WTC11 (cell line): ENCODE measurements around the gene SNAP25. TPM values are rescaled to one million over a fixed set of nuclear protein-coding genes. Genes with fewer than 3 reads are reported as not detected.

ENCODE experiments used
- ATAC-seq: fragments of 200-7000 bp; cut with Tn5 transposase; 2 replicates; pipeline ENCODE4 v1.10.0; 2021; ENCODE audit warnings: mild to moderate bottlenecking, moderate library complexity
- CTCF ChIA-PET: fragments of 300-600 bp; sonication (Branson Sonifier 250); formaldehyde crosslinking; loops from one replicate; lab custom pipeline; 2021; ENCODE audit warnings: antibody characterized with exemption; lab: Charles Lee
- POLR2A ChIA-PET: fragments of 350-600 bp; sonication (Branson Sonifier 250); formaldehyde crosslinking; loops from one replicate; lab custom pipeline; 2021; ENCODE audit warnings: antibody characterized with exemption; lab: Charles Lee
- DNase-seq: peaks from one replicate; pipeline ENCODE4 v3.0.0; 2021; ENCODE audit warnings: low spot score
- H3K27ac Mint-ChIP-seq: 2 replicates; pipeline ENCODE4 v1.8.0; 2021; ENCODE audit warnings: mixed read lengths
- H3K27me3 Mint-ChIP-seq: 2 replicates; pipeline ENCODE4 v1.8.0; 2021; ENCODE audit warnings: low read depth, mild to moderate bottlenecking, moderate library complexity, mixed read lengths
- H3K36me3 Mint-ChIP-seq: 2 replicates; pipeline ENCODE4 v1.8.0; 2021; ENCODE audit warnings: mixed read lengths
- H3K4me1 Mint-ChIP-seq: 2 replicates; pipeline ENCODE4 v1.8.0; 2022; ENCODE audit warnings: mixed read lengths
- H3K4me3 Mint-ChIP-seq: 2 replicates; pipeline ENCODE4 v1.8.0; 2021; ENCODE audit warnings: mild to moderate bottlenecking, moderate library complexity, mixed read lengths
- H3K9me3 Mint-ChIP-seq: 2 replicates; pipeline ENCODE4 v1.8.0; 2021; ENCODE audit warnings: mixed read lengths
- ATF1 ChIP-seq: sonication (generic); formaldehyde crosslinking; IDR thresholded peaks from 2 replicates; pipeline ENCODE4 v1.8.1; 2023; ENCODE audit warnings: mild to moderate bottlenecking, moderate library complexity, missing genetic modification reagents
- CBFB ChIP-seq: sonication (generic); formaldehyde crosslinking; IDR thresholded peaks from 2 replicates; pipeline ENCODE4 v1.8.1; 2022; ENCODE audit warnings: mild to moderate bottlenecking, low read depth, missing genetic modification reagents
- CREB1 ChIP-seq: sonication (generic); formaldehyde crosslinking; IDR thresholded peaks from 2 replicates; pipeline ENCODE4 v1.8.0; 2023; ENCODE audit warnings: mild to moderate bottlenecking, missing genetic modification reagents
- CREM ChIP-seq: sonication (generic); formaldehyde crosslinking; IDR thresholded peaks from 2 replicates; pipeline ENCODE4 v1.8.1; 2022; ENCODE audit warnings: mild to moderate bottlenecking, missing genetic modification reagents, moderate library complexity
- E2F4 ChIP-seq: sonication (generic); formaldehyde crosslinking; IDR thresholded peaks from 2 replicates; pipeline ENCODE4 v1.8.1; 2022; ENCODE audit warnings: low read depth, mild to moderate bottlenecking, moderate library complexity, missing genetic modification reagents, borderline replicate concordance
- ESRRA ChIP-seq: sonication (generic); formaldehyde crosslinking; IDR thresholded peaks from 2 replicates; pipeline ENCODE4 v1.8.1; 2022; ENCODE audit warnings: mild to moderate bottlenecking, missing genetic modification reagents, borderline replicate concordance
- FOXJ3 ChIP-seq: sonication (generic); formaldehyde crosslinking; IDR thresholded peaks from 2 replicates; pipeline ENCODE4 v1.9.0; 2021; ENCODE audit warnings: missing genetic modification reagents, mild to moderate bottlenecking, borderline replicate concordance
- FOXP4 ChIP-seq: sonication (generic); formaldehyde crosslinking; IDR thresholded peaks from 2 replicates; pipeline ENCODE4 v1.8.0; 2022; ENCODE audit warnings: mild to moderate bottlenecking, missing genetic modification reagents
- GABPB1 ChIP-seq: sonication (generic); formaldehyde crosslinking; IDR thresholded peaks from 2 replicates; pipeline ENCODE4 v1.8.1; 2023; ENCODE audit warnings: mild to moderate bottlenecking, missing genetic modification reagents
- GTF2I ChIP-seq: fragments of 250-450 bp; sonication (Bioruptor Pico); conservative IDR thresholded peaks from 2 replicates; pipeline ENCODE4 v1.4.0; 2021; ENCODE audit warnings: mild to moderate bottlenecking
- HMGA2 ChIP-seq: fragments of 250-450 bp; sonication (Bioruptor Pico); IDR thresholded peaks from 2 replicates; pipeline ENCODE4 v1.4.0; 2021; ENCODE audit warnings: mild to moderate bottlenecking, moderate library complexity
- JAZF1 ChIP-seq: fragments of 250-450 bp; sonication (Bioruptor Pico); IDR thresholded peaks from 2 replicates; pipeline ENCODE4 v1.9.0; 2021; ENCODE audit warnings: moderate library complexity, mild to moderate bottlenecking, inconsistent platforms
- KAT7 ChIP-seq: sonication (generic); formaldehyde crosslinking; IDR thresholded peaks from 2 replicates; pipeline ENCODE4 v1.8.1; 2023; ENCODE audit warnings: missing genetic modification reagents, mild to moderate bottlenecking, borderline replicate concordance
- MXD4 ChIP-seq: fragments of 250-450 bp; sonication (Bioruptor Pico); IDR thresholded peaks from 2 replicates; pipeline ENCODE4 v1.8.0; 2021; ENCODE audit warnings: mild to moderate bottlenecking, moderate library complexity, borderline replicate concordance
- NFATC4 ChIP-seq: fragments of 250-450 bp; sonication (Bioruptor Pico); IDR thresholded peaks from 2 replicates; pipeline ENCODE4 v1.9.0; 2021; ENCODE audit warnings: mild to moderate bottlenecking
- NR2C2 ChIP-seq: sonication (generic); formaldehyde crosslinking; IDR thresholded peaks from 2 replicates; pipeline ENCODE4 v1.8.0; 2022; ENCODE audit warnings: mild to moderate bottlenecking, missing genetic modification reagents
- PRDM15 ChIP-seq: sonication (generic); formaldehyde crosslinking; IDR thresholded peaks from 2 replicates; pipeline ENCODE4 v1.8.0; 2022; ENCODE audit warnings: missing genetic modification reagents
- PRRX2 ChIP-seq: fragments of 250-450 bp; sonication (Bioruptor Pico); IDR thresholded peaks from 2 replicates; pipeline ENCODE4 v1.8.0; 2021; ENCODE audit warnings: mild to moderate bottlenecking
- RELA ChIP-seq: sonication (generic); formaldehyde crosslinking; IDR thresholded peaks from 2 replicates; pipeline ENCODE4 v1.8.1; 2022; ENCODE audit warnings: missing genetic modification reagents, mild to moderate bottlenecking, borderline replicate concordance
- USF2 ChIP-seq: sonication (generic); formaldehyde crosslinking; IDR thresholded peaks from 2 replicates; pipeline ENCODE4 v1.8.1; 2023; ENCODE audit warnings: mild to moderate bottlenecking, missing genetic modification reagents, moderate library complexity
- ZBTB21 ChIP-seq: sonication (generic); formaldehyde crosslinking; IDR thresholded peaks from 2 replicates; pipeline ENCODE4 v1.8.1; 2023; ENCODE audit warnings: mild to moderate bottlenecking, missing genetic modification reagents, borderline replicate concordance
- ZMAT4 ChIP-seq: fragments of 250-450 bp; sonication (Bioruptor Pico); IDR thresholded peaks from 2 replicates; pipeline ENCODE4 v1.9.0; 2021; ENCODE audit warnings: mild to moderate bottlenecking
- ZNF138 ChIP-seq: sonication (generic); formaldehyde crosslinking; conservative IDR thresholded peaks from 2 replicates; pipeline ENCODE4 v1.8.1; 2022; ENCODE audit warnings: mild to moderate bottlenecking, moderate library complexity, missing genetic modification reagents
- ZNF263 ChIP-seq: sonication (generic); formaldehyde crosslinking; IDR thresholded peaks from 2 replicates; pipeline ENCODE4 v1.8.1; 2022; ENCODE audit warnings: low read depth, mild to moderate bottlenecking, moderate library complexity, missing genetic modification reagents
- total RNA-seq: library from RNA; stranded (reverse); gene quantifications from 3 replicates; pipeline ENCODE4 v1.2.3, GENCODE V29; 2021

SNAP25 gene
- total RNA-seq, 1 experiment from 2014 or later: 0.72 TPM

GRCh38 chr20:10228330-10228729 lies 9.7 kb downstream of the SNAP25 start:
- no peak for DNase-seq
- no peak overlapping the region for H3K4me3 Mint-ChIP-seq
- H3K4me1 Mint-ChIP-seq: peaks cover 26% of the 10 kb centered on the region
- no peak for TF ChIP-seq GABPB1
- no peak for TF ChIP-seq CREB1 (CRISPR knock-in tag)
- no peak for TF ChIP-seq PRDM15
- no peak for TF ChIP-seq ZBTB21
- TF ChIP-seq CBFB: no peak
- no peak for TF ChIP-seq ZNF263
- TF ChIP-seq, all 79 proteins: peak for 0
- no peak for ATAC-seq
- ChIA-PET CTCF (no interaction called here), POLR2A (no interaction called here)
- no peaks in the 10 kb centered on the region for H3K36me3 Mint-ChIP-seq
- no peaks in the 10 kb centered on the region for H3K27me3 Mint-ChIP-seq
- H3K27ac Mint-ChIP-seq: no peak overlapping the region
- H3K9me3 Mint-ChIP-seq: no peaks in the 10 kb centered on the region

- Mint-ChIP-seq H3K4me1 (peaks cover 13% of the 10 kb centered on the region), H3K4me3 (no peak overlapping the region), H3K36me3 (no peaks in the 10 kb centered on the region), H3K27me3 (no peaks in the 10 kb centered on the region), H3K9me3 (no peaks in the 10 kb centered on the region), H3K27ac (no peak overlapping the region)
- POLR2A ChIA-PET: no interaction called here
- CTCF ChIA-PET: no interaction called here
- no peak for TF ChIP-seq MXD4 (CRISPR knock-in tag)
- no peak for TF ChIP-seq HMGA2
- no peak for TF ChIP-seq CREB1 (CRISPR knock-in tag)
- TF ChIP-seq JAZF1: no peak
- TF ChIP-seq KAT7 (CRISPR knock-in tag): no peak
- no peak for TF ChIP-seq PRRX2 (CRISPR knock-in tag)
- TF ChIP-seq CBFB: no peak
- TF ChIP-seq ATF1 (CRISPR knock-in tag): no peak
- TF ChIP-seq NR2C2 (CRISPR knock-in tag): no peak
- TF ChIP-seq FOXP4 (CRISPR knock-in tag): no peak
- no peak for TF ChIP-seq ZMAT4 (CRISPR knock-in tag)
- no peak for TF ChIP-seq ESRRA
- no peak for TF ChIP-seq RELA (CRISPR knock-in tag)
- no peak for ATAC-seq
- DNase-seq: no peak
Observed at GRCh38 chr20:10231290-10231689, 12.7 kb downstream of the SNAP25 start.

- ChIA-PET CTCF (interaction anchor here (0.6 to 1.2 kb wide), 4 partner anchors 11 to 189 kb away, joined by 3 read pairs; no protein-coding TSS in a partner anchor), POLR2A (no interaction called here)
- TF ChIP-seq ZNF138 (CRISPR knock-in tag) (no peak), USF2 (CRISPR knock-in tag) (no peak), E2F4 (no peak), CREM (no peak), ZMAT4 (CRISPR knock-in tag) (no peak), GABPB1 (no peak), FOXJ3 (CRISPR knock-in tag) (no peak), GTF2I (CRISPR knock-in tag) (no peak), NR2C2 (CRISPR knock-in tag) (no peak), NFATC4 (no peak)
Observed at GRCh38 chr20:10236540-10237533, 18.2 kb downstream of the SNAP25 start.

More at GRCh38 chr20:10236540-10237533, 18.2 kb downstream of the SNAP25 start:
- ATAC-seq: no peak
- Mint-ChIP-seq H3K27ac (no peak overlapping the region), H3K4me1 (peaks cover 10% of the 10 kb centered on the region), H3K27me3 (no peaks in the 10 kb centered on the region), H3K9me3 (no peaks in the 10 kb centered on the region), H3K36me3 (no peaks in the 10 kb centered on the region), H3K4me3 (no peak overlapping the region)
- no peak for DNase-seq
